Breast epithelium (tissue), 4 donors: ENCODE measurements around the gene AQP11. TPM values are rescaled to one million over a fixed set of nuclear protein-coding genes. Genes with fewer than 3 reads are reported as not detected.

Source experiments
- DNase-seq, 2 donors: peaks; one replicate each; pipeline ENCODE4 v3.0.0-alpha.2; 2019; ENCODE audit warnings: low spot score in 2 of 2
- H3K27ac ChIP-seq, 2 donors: fragments of 200-600 bp; sonication (generic) in 1 of 2; one replicate each; pipeline ENCODE4 v1.5.1; 2016 to 2019; ENCODE audit warnings: mild to moderate bottlenecking in 1 of 2
- H3K27me3 ChIP-seq, 2 donors: fragments of 200-600 bp; sonication (generic) in 1 of 2; one replicate each; pipeline versions ENCODE4 v1.5.1 to v1.6.0; 2017 to 2019; ENCODE audit warnings: control low read depth in 1 of 2, mild to moderate bottlenecking in 1 of 2
- H3K36me3 ChIP-seq: fragments of 200-600 bp; one replicate; pipeline ENCODE4 v1.5.1; 2019
- H3K4me1 ChIP-seq, 2 donors: fragments of 200-600 bp; sonication (generic); one replicate each; pipeline ENCODE4 v1.5.1; 2016 to 2019; ENCODE audit warnings: control low read depth in 1 of 2
- H3K4me3 ChIP-seq, 3 donors: fragments of 200-600 bp; sonication (generic); 1 replicate in 2 of 3; 2 replicates in 1 of 3; pipeline ENCODE4 v1.5.1; 2016 to 2019; ENCODE audit warnings: mild to moderate bottlenecking in 3 of 3, moderate library complexity in 2 of 3
- H3K9me3 ChIP-seq, 2 donors: fragments of 200-600 bp; sonication (generic) in 1 of 2; one replicate each; pipeline ENCODE4 v1.5.1; 2016 to 2019; ENCODE audit warnings: control low read depth in 1 of 2
- POLR2A ChIP-seq: fragments of 450-650 bp; IDR thresholded peaks from one replicate; pipeline ENCODE4 v1.6.1; 2016; ENCODE audit warnings: antibody characterized with exemption, mild to moderate bottlenecking, moderate library complexity
- POLR2AphosphoS5 ChIP-seq, 3 donors: sonication (generic); formaldehyde crosslinking; IDR thresholded peaks; one replicate each; pipeline ENCODE4 v1.6.1; 2017; ENCODE audit warnings: antibody characterized with exemption in 3 of 3
- intact Hi-C: fragments of 100-400 bp; cut with DNase I; formaldehyde crosslinking; loops from one replicate; pipeline ENCODE4 v1.15.1; 2023; ENCODE audit warnings: low total_unique reads
- total RNA-seq, 3 donors: library from RNA; depleted of rRNA; stranded (reverse); fragments of >200 nt; gene quantifications; one replicate each; pipeline ENCODE4 v1.1.0, GENCODE V29; 2016
- TF ChIP-seq, protein P1 (sequence below), 3 donors: fragments of 450-650 bp; IDR thresholded peaks; one replicate each; pipeline ENCODE4 v1.5.1; 2016 to 2017; ENCODE audit warnings: antibody characterized with exemption in 3 of 3, mild to moderate bottlenecking in 3 of 3, moderate library complexity in 3 of 3

The AQP11 gene
- total RNA-seq, 3 donors from 2014 or later, result 0.66 to 1.8 (median 1.6) TPM

DNA sequence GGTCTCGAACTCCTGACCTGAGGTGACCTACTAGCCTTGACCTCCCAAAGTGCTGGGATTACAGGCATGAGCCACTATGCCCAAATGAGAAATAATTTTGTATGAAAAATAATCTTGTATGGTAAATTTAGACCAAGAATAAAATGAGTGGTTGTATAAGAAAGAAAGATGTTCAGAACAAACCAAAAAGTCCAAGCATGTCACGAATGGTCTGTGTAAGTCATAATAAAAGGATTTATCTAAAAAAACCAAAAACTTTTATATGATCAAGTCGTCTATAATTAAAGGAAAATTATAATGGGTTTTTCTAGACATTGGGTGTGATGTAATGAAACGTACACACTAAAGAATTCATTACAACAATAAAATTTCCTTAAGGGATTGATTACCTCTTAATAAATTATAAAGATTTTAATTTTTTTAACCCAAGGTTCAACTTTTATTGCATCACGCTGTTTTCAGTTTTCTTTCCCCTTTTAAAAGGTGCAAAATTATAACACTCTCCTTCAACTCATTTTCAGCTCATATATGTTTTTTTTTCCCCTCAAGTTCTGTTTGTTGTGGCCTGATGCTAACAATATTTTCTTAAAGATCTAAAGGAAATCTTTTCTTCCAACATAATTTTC lies 8.9 kb upstream of the AQP11 start:
- Histone ChIP-seq H3K27ac (no peak overlapping the region), H3K9me3 (peaks cover 0 to 12% of the 10 kb centered on the region in 2 donors), H3K36me3 (no peaks in the 10 kb centered on the region), H3K4me1 (no peaks in the 10 kb centered on the region), H3K27me3 (no peaks in the 10 kb centered on the region), H3K4me3 (no peak overlapping the region)
- no peak for DNase-seq
- no peak for TF ChIP-seq POLR2AphosphoS5 (IDR thresholded peaks at IDR 0.05)
- intact Hi-C loops, result no loop called here

DNA sequence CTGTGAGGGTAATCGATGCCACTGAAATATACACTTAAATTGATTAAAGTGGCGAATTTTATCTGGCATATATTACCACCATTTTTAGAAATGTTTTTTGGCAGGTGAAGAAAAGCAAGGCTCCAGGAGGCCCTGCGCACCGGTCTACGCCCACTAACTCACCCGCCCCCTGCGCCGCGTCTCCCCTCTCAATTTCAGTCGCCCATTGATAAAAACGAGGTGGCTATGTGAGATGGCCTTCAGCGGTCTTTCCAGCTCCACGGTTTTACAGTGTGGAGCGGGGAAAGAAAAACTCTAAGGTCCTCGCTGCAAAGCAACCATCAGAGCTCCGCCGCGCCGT lies 602 bp upstream of the AQP11 start:
- no peaks in the 10 kb centered on the region for H3K36me3 ChIP-seq
- intact Hi-C loops, result no loop called here
- H3K9me3 ChIP-seq, result no peaks in the 10 kb centered on the region
- TF ChIP-seq, protein P1, sequence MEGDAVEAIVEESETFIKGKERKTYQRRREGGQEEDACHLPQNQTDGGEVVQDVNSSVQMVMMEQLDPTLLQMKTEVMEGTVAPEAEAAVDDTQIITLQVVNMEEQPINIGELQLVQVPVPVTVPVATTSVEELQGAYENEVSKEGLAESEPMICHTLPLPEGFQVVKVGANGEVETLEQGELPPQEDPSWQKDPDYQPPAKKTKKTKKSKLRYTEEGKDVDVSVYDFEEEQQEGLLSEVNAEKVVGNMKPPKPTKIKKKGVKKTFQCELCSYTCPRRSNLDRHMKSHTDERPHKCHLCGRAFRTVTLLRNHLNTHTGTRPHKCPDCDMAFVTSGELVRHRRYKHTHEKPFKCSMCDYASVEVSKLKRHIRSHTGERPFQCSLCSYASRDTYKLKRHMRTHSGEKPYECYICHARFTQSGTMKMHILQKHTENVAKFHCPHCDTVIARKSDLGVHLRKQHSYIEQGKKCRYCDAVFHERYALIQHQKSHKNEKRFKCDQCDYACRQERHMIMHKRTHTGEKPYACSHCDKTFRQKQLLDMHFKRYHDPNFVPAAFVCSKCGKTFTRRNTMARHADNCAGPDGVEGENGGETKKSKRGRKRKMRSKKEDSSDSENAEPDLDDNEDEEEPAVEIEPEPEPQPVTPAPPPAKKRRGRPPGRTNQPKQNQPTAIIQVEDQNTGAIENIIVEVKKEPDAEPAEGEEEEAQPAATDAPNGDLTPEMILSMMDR (IDR thresholded peaks at IDR 0.05), result no peak
- TF ChIP-seq POLR2A, result no peak
- no peak for TF ChIP-seq POLR2AphosphoS5 (IDR thresholded peaks at IDR 0.05)
- peak overlapping the region; percentile 77 to 80 for H3K27ac ChIP-seq
- H3K4me1 ChIP-seq, result no peaks in the 10 kb centered on the region
- DNase-seq, result no peak
- no peaks in the 10 kb centered on the region for H3K27me3 ChIP-seq
- H3K4me3 ChIP-seq, result peak overlapping the region; percentile 59 to 78 (median 75)

DNA sequence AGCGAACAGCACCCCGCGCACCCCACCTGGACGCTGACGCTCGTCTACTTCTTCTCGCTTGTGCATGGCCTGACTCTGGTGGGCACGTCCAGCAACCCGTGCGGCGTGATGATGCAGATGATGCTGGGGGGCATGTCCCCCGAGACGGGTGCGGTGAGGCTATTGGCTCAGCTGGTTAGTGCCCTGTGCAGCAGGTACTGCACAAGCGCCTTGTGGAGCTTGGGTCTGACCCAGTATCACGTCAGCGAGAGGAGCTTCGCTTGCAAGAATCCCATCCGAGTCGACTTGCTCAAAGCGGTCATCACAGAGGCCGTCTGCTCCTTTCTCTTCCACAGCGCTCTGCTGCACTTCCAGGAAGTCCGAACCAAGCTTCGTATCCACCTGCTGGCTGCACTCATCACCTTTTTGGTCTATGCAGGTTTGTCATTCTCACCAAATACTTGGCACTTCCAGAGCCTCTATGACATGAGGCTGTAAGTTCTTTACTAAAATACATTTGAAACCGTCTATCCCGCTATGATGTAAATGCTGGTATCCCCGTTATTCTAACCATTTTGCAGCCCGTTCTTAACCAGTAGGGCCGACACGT lies 535 bp downstream of the AQP11 start:
- H3K36me3 ChIP-seq, result no peaks in the 10 kb centered on the region
- no peaks in the 10 kb centered on the region for H3K4me1 ChIP-seq
- peak overlapping the region; percentile 59 to 78 (median 75) for H3K4me3 ChIP-seq
- H3K9me3 ChIP-seq, result no peaks in the 10 kb centered on the region
- peak overlapping the region; percentile 10 to 80 for H3K27ac ChIP-seq
- no peaks in the 10 kb centered on the region for H3K27me3 ChIP-seq
- no peak for DNase-seq
- intact Hi-C loops, result no loop called here
- TF ChIP-seq POLR2AphosphoS5 (IDR thresholded peaks at IDR 0.05) (no peak), POLR2A (no peak)
- TF ChIP-seq, protein P1 (IDR thresholded peaks at IDR 0.05), result no peak

DNA sequence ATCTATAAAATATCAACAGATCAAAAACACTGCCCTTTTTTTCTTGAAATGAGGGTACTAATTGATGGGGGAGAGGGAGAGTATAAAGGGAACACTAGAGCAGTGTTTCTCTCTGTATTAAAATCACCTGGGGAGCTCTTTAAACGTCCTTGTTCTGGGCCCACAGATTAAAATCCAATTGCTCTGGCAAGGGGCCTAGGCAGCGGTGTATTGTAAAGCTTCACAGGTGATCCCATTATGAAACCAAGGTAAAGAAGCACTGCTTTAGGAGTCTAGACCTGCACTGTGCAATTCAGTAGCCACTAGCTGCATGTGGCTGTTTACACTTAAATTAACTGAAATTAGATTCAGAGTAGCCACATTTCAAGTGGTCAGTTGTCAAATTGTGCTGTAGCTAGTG lies 3.0 kb downstream of the AQP11 start:
- no peak for TF ChIP-seq POLR2A
- TF ChIP-seq, protein P1 (IDR thresholded peaks at IDR 0.05), result no peak
- TF ChIP-seq POLR2AphosphoS5 (IDR thresholded peaks at IDR 0.05), result no peak
- Histone ChIP-seq H3K4me3 (no peak overlapping the region), H3K36me3 (no peaks in the 10 kb centered on the region), H3K4me1 (no peaks in the 10 kb centered on the region), H3K27ac (no peak overlapping the region), H3K27me3 (no peaks in the 10 kb centered on the region), H3K9me3 (no peaks in the 10 kb centered on the region)
- no peak for DNase-seq
- intact Hi-C loops, result no loop called here

DNA sequence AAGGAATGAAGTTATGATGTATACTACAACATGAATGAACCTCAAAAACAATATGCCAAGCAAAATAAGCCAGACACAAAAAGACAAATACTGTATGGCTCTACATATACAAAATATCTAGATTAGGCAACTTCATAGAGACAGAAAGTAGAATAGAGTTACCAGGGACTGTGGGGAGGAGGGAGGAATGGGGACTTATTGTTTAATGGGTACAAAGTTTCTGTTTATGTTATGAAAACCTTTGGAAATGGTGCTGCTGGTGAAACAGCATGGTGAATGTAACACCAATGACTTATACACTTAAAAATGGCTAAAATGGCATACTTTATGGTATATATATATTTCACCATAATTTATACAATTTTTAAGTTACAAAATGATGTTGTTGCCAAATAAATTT lies 4.1 kb downstream of the AQP11 start:
- no peak for DNase-seq
- Histone ChIP-seq H3K9me3 (no peaks in the 10 kb centered on the region), H3K27me3 (no peaks in the 10 kb centered on the region), H3K4me1 (no peaks in the 10 kb centered on the region), H3K36me3 (no peaks in the 10 kb centered on the region), H3K27ac (no peak overlapping the region), H3K4me3 (no peak overlapping the region)
- TF ChIP-seq POLR2AphosphoS5 (IDR thresholded peaks at IDR 0.05) (no peak), POLR2A (no peak)
- TF ChIP-seq, protein P1 (IDR thresholded peaks at IDR 0.05), result no peak
- intact Hi-C loops, result no loop called here
